Ishikawa (cell line): ENCODE data around the gene VPS35L.

ENCODE experiments used
- CEBPB ChIP-seq: IDR thresholded peaks from 2 replicates; pipeline ENCODE4 v1.6.1; 2012
- CREB1 ChIP-seq: IDR thresholded peaks from 2 replicates; pipeline ENCODE4 v1.6.1; 2012; ENCODE audit warnings: low read depth
- EGR1 ChIP-seq: IDR thresholded peaks from 2 replicates; pipeline ENCODE4 v1.6.1; 2012
- EP300 ChIP-seq: IDR thresholded peaks from 2 replicates; pipeline ENCODE4 v1.6.1; 2012; ENCODE audit warnings: borderline replicate concordance
- FOXM1 ChIP-seq: IDR thresholded peaks from 2 replicates; pipeline ENCODE4 v1.6.1; 2012; ENCODE audit warnings: low read depth, borderline replicate concordance
- MAX ChIP-seq: IDR thresholded peaks from 2 replicates; pipeline ENCODE4 v1.6.1; 2012
- NFIC ChIP-seq: IDR thresholded peaks from 2 replicates; pipeline ENCODE4 v1.6.1; 2012
- RAD21 ChIP-seq: IDR thresholded peaks from 2 replicates; pipeline ENCODE4 v1.6.1; 2012; ENCODE audit warnings: low read depth
- REST ChIP-seq: IDR thresholded peaks from 2 replicates; pipeline ENCODE4 v1.6.1; 2012; ENCODE audit warnings: low read depth, mild to moderate bottlenecking
- TAF1 ChIP-seq: IDR thresholded peaks from 2 replicates; pipeline ENCODE4 v1.6.1; 2012; ENCODE audit warnings: low read depth, mild to moderate bottlenecking
- TCF12 ChIP-seq: IDR thresholded peaks from 2 replicates; pipeline ENCODE4 v1.6.1; 2012; ENCODE audit warnings: low read depth
- TEAD4 ChIP-seq: IDR thresholded peaks from 2 replicates; pipeline ENCODE4 v1.6.1; 2012
- USF1 ChIP-seq: IDR thresholded peaks from 2 replicates; pipeline ENCODE4 v1.6.1; 2012
- YY1 ChIP-seq: IDR thresholded peaks from 2 replicates; pipeline ENCODE4 v1.6.1; 2012; ENCODE audit warnings: low read depth
- ZBTB7A ChIP-seq: IDR thresholded peaks from 2 replicates; pipeline ENCODE4 v1.6.1; 2012; ENCODE audit warnings: low read depth

The VPS35L gene

GRCh38 chr16:19578378-19578971 is 23.0 kb downstream of the VPS35L start:
- TF ChIP-seq RAD21: no peak
- no peak for TF ChIP-seq EGR1

- TF ChIP-seq TAF1 (no peak), MAX (no peak), EGR1 (no peak), USF1 (no peak), EP300 (no peak), FOXM1 (no peak), TEAD4 (no peak), ZBTB7A (no peak), REST (no peak), NFIC (no peak), RAD21 (no peak), CREB1 (no peak)
These were observed 26.7 kb downstream of the VPS35L start for GRCh38 chr16:19582050-19582831.

GRCh38 chr16:19583665-19584300 is 28.3 kb downstream of the VPS35L start:
- TF ChIP-seq CEBPB (no peak), RAD21 (peak; percentile 64)

- TF ChIP-seq CREB1 (no peak), USF1 (no peak), MAX (no peak), EP300 (no peak), YY1 (no peak), EGR1 (no peak), REST (no peak), NFIC (no peak), TCF12 (no peak), FOXM1 (no peak), CEBPB (no peak), RAD21 (no peak), ZBTB7A (no peak), TEAD4 (no peak), TAF1 (no peak)
These were observed 33.2 kb downstream of the VPS35L start for GRCh38 chr16:19588661-19589060.

- TF ChIP-seq EGR1: no peak
- no peak for TF ChIP-seq RAD21
- no peak for TF ChIP-seq CEBPB
- no peak for TF ChIP-seq TAF1
- no peak for TF ChIP-seq NFIC
- no peak for TF ChIP-seq ZBTB7A
- TF ChIP-seq TEAD4: no peak
- no peak for TF ChIP-seq EP300
- no peak for TF ChIP-seq MAX
- no peak for TF ChIP-seq TCF12
- TF ChIP-seq CREB1: no peak
- no peak for TF ChIP-seq USF1
- TF ChIP-seq REST: no peak
- TF ChIP-seq YY1: no peak
- TF ChIP-seq FOXM1: no peak
These were observed 33.6 kb downstream of the VPS35L start for GRCh38 chr16:19589106-19589505.
